Body of pancreas (tissue), 4 donors: ENCODE results near the gene TMEM218. TPM values are rescaled to one million over a fixed set of nuclear protein-coding genes. Genes with fewer than 3 reads are reported as not detected.

Experiments used
- ATAC-seq: fragments of 150-250 bp; one replicate; pipeline ENCODE4 v1.9.1; 2016
- DNase-seq, 4 donors: peaks; one replicate each; pipeline ENCODE4 v3.0.0-alpha.2; 2019
- H3K27ac ChIP-seq, 4 donors: fragments of 200-600 bp; sonication (generic); 1 replicate in 3 of 4; 2 replicates in 1 of 4; pipeline versions ENCODE4 v1.5.1 to v1.6.1; 2016 to 2019; ENCODE audit warnings: mild to moderate bottlenecking in 1 of 4, mixed read lengths in 1 of 4, moderate library complexity in 1 of 4
- H3K27me3 ChIP-seq, 2 donors: fragments of 200-600 bp; sonication (generic); one replicate each; pipeline ENCODE4 v1.6.0; 2016; ENCODE audit warnings: mild to moderate bottlenecking in 1 of 2
- H3K36me3 ChIP-seq, 2 donors: fragments of 200-600 bp; sonication (generic); replicated peaks in 1 of 2; 2 replicates each; pipeline ENCODE4 v1.5.1; 2016; ENCODE audit warnings: low read depth in 2 of 2; ENCODE audit not compliant: insufficient read depth in 1 of 2
- H3K4me1 ChIP-seq: fragments of 200-600 bp; sonication (generic); one replicate; pipeline ENCODE4 v1.6.0; 2016
- H3K4me3 ChIP-seq, 2 donors: fragments of 200-600 bp; sonication (generic); 1 replicate in 1 of 2; 2 replicates in 1 of 2; pipeline ENCODE4 v1.5.1; 2016 to 2019
- H3K9me3 ChIP-seq, 3 donors: fragments of 200-600 bp; sonication (generic); 1 replicate in 2 of 3; 2 replicates in 1 of 3; pipeline ENCODE4 v1.5.1; 2016
- CTCF ChIP-seq, 7 experiments: fragments of 450-650 bp in 4 of 7; fragments of 200-600 bp in 3 of 7; sonication (generic) in 3 of 7; IDR thresholded peaks; one replicate each; pipeline ENCODE4 v1.5.1; 2016 to 2019; ENCODE audit warnings: antibody characterized with exemption in 7 of 7
- POLR2A ChIP-seq, 3 donors: fragments of 450-650 bp; IDR thresholded peaks; one replicate each; pipeline ENCODE4 v1.6.1; 2016; ENCODE audit warnings: antibody characterized with exemption in 3 of 3, mild to moderate bottlenecking in 2 of 3
- WGBS, 2 donors: methylation state at CpG; one replicate each; pipeline ENCODE4 v1.1.5; 2017; 5-methylcytosine and 5-hydroxymethylcytosine counted together
- intact Hi-C: fragments of 100-400 bp; cut with DNase I; formaldehyde crosslinking; loops from one replicate; pipeline ENCODE4 v1.15.1; 2023
- total RNA-seq, 2 donors: library from RNA; depleted of rRNA; stranded (reverse); fragments of >200 nt; gene quantifications; one replicate each; pipeline ENCODE4 v1.1.0, GENCODE V29; 2016

TMEM218 gene
- total RNA-seq, 2 donors from 2014 or later, result 8.8 to 10.2 TPM

- WGBS, 2 donors, result 66 to 67% methylated on average over 6 to 7 of the region's 7 CpGs
- Histone ChIP-seq H3K4me1 (peaks cover 13% of the 10 kb centered on the region), H3K36me3 (no peaks in the 10 kb centered on the region), H3K4me3 (no peak overlapping the region), H3K27ac (peak overlapping the region in 1 of 4 donors; percentile 66), H3K27me3 (no peaks in the 10 kb centered on the region), H3K9me3 (no peaks in the 10 kb centered on the region)
- TF ChIP-seq CTCF (IDR thresholded peaks at IDR 0.05) (no peak), POLR2A (IDR thresholded peaks at IDR 0.05) (no peak)
- DNase-seq (peak in 3 of 4 donors; percentile 29 to 83 (median 40)), ATAC-seq (no peak)
- intact Hi-C loops, result no loop called here
These were observed 40.6 kb downstream of the TMEM218 start for GRCh38 chr11:125070699-125071254.

- H3K4me1 ChIP-seq, result peaks cover 13% of the 10 kb centered on the region
- no peaks in the 10 kb centered on the region for H3K9me3 ChIP-seq
- 77 to 92% methylated on average over 2 to 5 of the region's 5 CpGs for WGBS, 2 donors
- intact Hi-C loops, result no loop called here
- TF ChIP-seq POLR2A (IDR thresholded peaks at IDR 0.05) (no peak), CTCF (IDR thresholded peaks at IDR 0.05) (no peak)
- peak overlapping the region in 1 of 4 donors; percentile 66 for H3K27ac ChIP-seq
- H3K36me3 ChIP-seq, result no peaks in the 10 kb centered on the region
- no peaks in the 10 kb centered on the region for H3K27me3 ChIP-seq
- H3K4me3 ChIP-seq, result no peak overlapping the region
- DNase-seq (no peak), ATAC-seq (no peak)
These were observed 41.6 kb downstream of the TMEM218 start for GRCh38 chr11:125069796-125070195.

- Histone ChIP-seq H3K4me3 (no peak overlapping the region), H3K4me1 (peaks cover 13% of the 10 kb centered on the region), H3K36me3 (no peaks in the 10 kb centered on the region), H3K27me3 (no peaks in the 10 kb centered on the region), H3K9me3 (no peaks in the 10 kb centered on the region), H3K27ac (no peak overlapping the region)
- ATAC-seq, result no peak
- no peak for TF ChIP-seq CTCF (IDR thresholded peaks at IDR 0.05)
- TF ChIP-seq POLR2A (IDR thresholded peaks at IDR 0.05), result no peak
- intact Hi-C loops, result no loop called here
- 18 to 22% methylated on average over 4 of the region's 4 CpGs for WGBS, 2 donors
- no peak for DNase-seq
These were observed 42.4 kb downstream of the TMEM218 start for GRCh38 chr11:125069008-125069407.

- H3K27ac ChIP-seq, result no peak overlapping the region
- no peaks in the 10 kb centered on the region for H3K36me3 ChIP-seq
- ATAC-seq (no peak), DNase-seq (no peak)
- 86 to 93% methylated on average over 4 of the region's 4 CpGs for WGBS, 2 donors
- H3K4me3 ChIP-seq, result no peak overlapping the region
- no peak for TF ChIP-seq CTCF (IDR thresholded peaks at IDR 0.05)
- TF ChIP-seq POLR2A (IDR thresholded peaks at IDR 0.05), result no peak
- H3K4me1 ChIP-seq, result peaks cover 20% of the 10 kb centered on the region
- intact Hi-C loops, result no loop called here
- no peaks in the 10 kb centered on the region for H3K27me3 ChIP-seq
- H3K9me3 ChIP-seq, result no peaks in the 10 kb centered on the region
These were observed 43.1 kb downstream of the TMEM218 start for GRCh38 chr11:125068368-125068767.

- H3K4me1 ChIP-seq, result peaks cover 12% of the 10 kb centered on the region
- H3K27me3 ChIP-seq, result no peaks in the 10 kb centered on the region
- no peak overlapping the region for H3K4me3 ChIP-seq
- TF ChIP-seq CTCF (IDR thresholded peaks at IDR 0.05), result no peak
- TF ChIP-seq POLR2A (IDR thresholded peaks at IDR 0.05), result no peak
- DNase-seq, result no peak
- H3K36me3 ChIP-seq, result no peaks in the 10 kb centered on the region
- ATAC-seq, result no peak
- intact Hi-C loops, result no loop called here
- WGBS, 2 donors, result 68 to 71% methylated on average over 7 of the region's 7 CpGs
- H3K9me3 ChIP-seq, result no peaks in the 10 kb centered on the region
- H3K27ac ChIP-seq, result peak overlapping the region in 1 of 4 donors; percentile 71
These were observed 47.4 kb downstream of the TMEM218 start for GRCh38 chr11:125064070-125064469.
